ENCODE measurements around the gene MAFG. TPM values are rescaled to one million over a fixed set of nuclear protein-coding genes. Genes with fewer than 3 reads are reported as not detected.

MAFG gene
- total and polyA plus RNA-seq, 10 donors, result 3.2 to 41.4 (median 23.4) TPM

DNA sequence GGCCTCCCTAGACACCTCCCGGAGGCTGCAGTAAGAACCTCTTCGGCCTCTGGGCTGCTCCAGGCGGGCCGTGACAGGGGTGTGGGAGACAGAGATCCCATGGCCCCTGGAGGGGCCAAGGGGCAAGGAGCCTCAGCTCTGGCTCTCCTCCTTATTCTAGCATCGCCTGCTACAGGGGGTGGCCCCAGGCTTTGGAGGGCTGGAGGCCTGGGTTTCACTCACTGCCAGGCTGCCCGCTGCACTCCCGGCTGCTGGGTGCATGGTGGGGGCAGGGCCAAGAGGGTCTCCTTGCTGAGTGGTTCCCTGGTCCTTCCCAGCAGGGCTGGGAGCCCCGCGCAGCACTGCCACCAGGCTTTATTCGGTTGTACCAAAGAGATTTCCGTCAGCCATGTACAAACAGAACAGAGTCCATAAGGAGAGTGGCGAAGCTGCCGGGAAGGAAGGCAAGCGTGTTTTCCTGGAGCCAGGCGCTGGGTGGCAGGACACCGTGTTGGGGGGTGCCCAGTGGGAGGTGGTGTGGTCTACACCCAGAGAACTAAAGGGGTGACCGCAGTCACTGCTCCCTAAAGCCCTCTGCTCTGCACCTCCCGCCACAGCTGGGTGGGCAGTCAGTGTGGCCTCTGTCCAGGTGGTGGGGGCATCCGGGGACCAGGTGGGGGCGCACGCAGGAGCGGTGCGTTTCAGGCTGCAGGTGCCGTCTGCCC is 23.5 kb downstream of the MAFG start:
- intact Hi-C loops (cut with DNase I; ENCODE audit: low total_unique reads), result no loop called here
- Histone ChIP-seq H3K4me1 (peaks cover 0 to 24% (median 20%) of the 10 kb centered on the region in 6 donors), H3K36me3 (peaks cover 0 to 79% (median 31%) of the 10 kb centered on the region in 6 donors), H3K27me3 (replicated peaks in 1 of 7) (peaks cover 0 to 29% (median 16%) of the 10 kb centered on the region in 7 donors), H3K9me3 (no peaks in the 10 kb centered on the region), H3K27ac (no peak overlapping the region), H3K4me3 (no peak overlapping the region)
- TF ChIP-seq, protein P1, sequence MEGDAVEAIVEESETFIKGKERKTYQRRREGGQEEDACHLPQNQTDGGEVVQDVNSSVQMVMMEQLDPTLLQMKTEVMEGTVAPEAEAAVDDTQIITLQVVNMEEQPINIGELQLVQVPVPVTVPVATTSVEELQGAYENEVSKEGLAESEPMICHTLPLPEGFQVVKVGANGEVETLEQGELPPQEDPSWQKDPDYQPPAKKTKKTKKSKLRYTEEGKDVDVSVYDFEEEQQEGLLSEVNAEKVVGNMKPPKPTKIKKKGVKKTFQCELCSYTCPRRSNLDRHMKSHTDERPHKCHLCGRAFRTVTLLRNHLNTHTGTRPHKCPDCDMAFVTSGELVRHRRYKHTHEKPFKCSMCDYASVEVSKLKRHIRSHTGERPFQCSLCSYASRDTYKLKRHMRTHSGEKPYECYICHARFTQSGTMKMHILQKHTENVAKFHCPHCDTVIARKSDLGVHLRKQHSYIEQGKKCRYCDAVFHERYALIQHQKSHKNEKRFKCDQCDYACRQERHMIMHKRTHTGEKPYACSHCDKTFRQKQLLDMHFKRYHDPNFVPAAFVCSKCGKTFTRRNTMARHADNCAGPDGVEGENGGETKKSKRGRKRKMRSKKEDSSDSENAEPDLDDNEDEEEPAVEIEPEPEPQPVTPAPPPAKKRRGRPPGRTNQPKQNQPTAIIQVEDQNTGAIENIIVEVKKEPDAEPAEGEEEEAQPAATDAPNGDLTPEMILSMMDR (IDR thresholded peaks at IDR 0.05 in 8 of 11, conservative IDR thresholded peaks at IDR 0.05 in 3 of 11), result no peak
- TF ChIP-seq POLR2A (IDR thresholded peaks at IDR 0.05) (no peak), POLR2AphosphoS5 (IDR thresholded peaks at IDR 0.05) (no peak)
- no peak for DNase-seq
- 95 to 97% (median 95%) methylated on average over 21 to 24 of the region's 24 CpGs for WGBS, 5 donors

DNA sequence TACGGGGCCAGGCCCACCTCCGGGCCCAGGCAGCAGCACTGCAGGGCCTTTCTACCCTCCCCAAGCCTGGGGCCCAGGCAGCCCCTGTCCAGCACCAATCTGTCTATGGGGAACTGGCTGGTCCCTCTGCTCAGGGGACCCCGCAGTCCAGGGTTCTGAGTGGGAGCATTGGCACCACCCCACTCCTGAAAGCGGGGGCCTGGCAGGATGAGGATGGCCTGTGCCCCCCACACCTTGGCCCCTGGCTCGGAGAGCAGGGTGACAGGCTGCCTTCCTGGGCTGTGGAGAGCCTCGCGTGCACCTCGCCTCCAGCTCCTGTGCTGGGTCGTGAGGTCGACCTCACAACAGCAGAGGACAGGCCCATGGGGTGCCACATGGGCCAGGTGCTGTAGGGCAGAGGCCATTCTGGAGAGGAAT is 24.1 kb downstream of the MAFG start:
- no peak overlapping the region for H3K4me3 ChIP-seq
- peaks cover 0 to 24% (median 18%) of the 10 kb centered on the region in 6 donors for H3K4me1 ChIP-seq
- TF ChIP-seq POLR2AphosphoS5 (IDR thresholded peaks at IDR 0.05) (no peak), POLR2A (IDR thresholded peaks at IDR 0.05) (no peak)
- TF ChIP-seq, protein P1 (IDR thresholded peaks at IDR 0.05 in 8 of 11, conservative IDR thresholded peaks at IDR 0.05 in 3 of 11), result no peak
- intact Hi-C loops (cut with DNase I; ENCODE audit: low total_unique reads), result no loop called here
- peaks cover 0 to 29% (median 16%) of the 10 kb centered on the region in 7 donors for H3K27me3 ChIP-seq (replicated peaks in 1 of 7)
- H3K9me3 ChIP-seq, result no peaks in the 10 kb centered on the region
- DNase-seq, result no peak
- peaks cover 0 to 79% (median 37%) of the 10 kb centered on the region in 6 donors for H3K36me3 ChIP-seq
- H3K27ac ChIP-seq, result no peak overlapping the region
- 95 to 97% (median 96%) methylated on average over 10 of the region's 10 CpGs; no CpG with 5 or more reads in 1 of the 5 donors for WGBS, 5 donors

DNA sequence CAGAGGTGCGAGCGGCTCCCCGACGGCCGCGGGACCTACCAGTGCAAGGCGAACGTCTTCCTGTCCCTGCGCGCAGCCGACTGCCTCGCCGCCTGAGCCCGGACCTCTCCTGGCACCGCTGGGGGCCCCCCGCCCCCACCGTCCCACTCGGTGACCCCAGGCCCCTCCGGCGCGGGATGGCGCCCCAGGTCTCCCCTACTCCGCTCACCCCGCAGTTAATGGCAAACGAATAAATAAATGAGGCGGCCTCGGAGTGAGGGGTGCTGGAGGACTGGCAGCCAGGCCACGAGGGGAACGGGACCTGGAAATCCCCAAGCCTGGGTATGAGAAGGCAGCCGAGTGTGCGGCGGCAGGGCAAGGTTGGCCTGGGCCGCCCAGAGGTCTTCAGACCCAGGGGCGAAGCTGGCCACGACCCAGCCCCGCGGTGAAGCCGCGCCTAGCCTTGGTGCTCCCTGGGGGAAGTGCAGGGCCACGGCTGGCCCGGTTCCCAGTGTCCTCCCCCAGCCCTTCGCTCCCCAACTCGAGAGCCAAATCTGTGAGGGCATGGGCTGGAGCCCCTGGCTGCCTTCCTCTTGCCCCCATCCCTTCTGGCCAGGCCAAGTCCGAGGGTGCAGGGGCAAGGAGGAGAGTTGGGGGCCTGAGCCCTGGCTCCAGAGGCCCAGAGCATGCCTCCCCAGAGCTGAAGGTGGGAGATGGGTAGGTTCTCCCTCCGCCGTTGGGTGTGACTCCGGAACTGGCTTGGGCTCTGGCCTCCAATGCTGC is 24.7 kb downstream of the MAFG start:
- peak overlapping the region in 6 of 8 donors; percentile 1 to 63 (median 28) for H3K4me3 ChIP-seq
- peak in 2 of 3 donors; percentile 9 to 49 for TF ChIP-seq POLR2AphosphoS5 (IDR thresholded peaks at IDR 0.05)
- TF ChIP-seq, protein P1 (IDR thresholded peaks at IDR 0.05 in 8 of 11, conservative IDR thresholded peaks at IDR 0.05 in 3 of 11), result no peak
- TF ChIP-seq POLR2A (IDR thresholded peaks at IDR 0.05), result no peak
- peaks cover 0 to 24% (median 18%) of the 10 kb centered on the region in 6 donors for H3K4me1 ChIP-seq
- peak overlapping the region in 1 of 8 donors; percentile 1 for H3K27ac ChIP-seq
- H3K36me3 ChIP-seq, result peaks cover 0 to 79% (median 40%) of the 10 kb centered on the region in 6 donors
- 35 to 48% (median 42%) methylated on average over 25 to 47 of the region's 47 CpGs for WGBS, 5 donors
- DNase-seq, result no peak
- H3K27me3 ChIP-seq (replicated peaks in 1 of 7), result peaks cover 0 to 29% (median 16%) of the 10 kb centered on the region in 7 donors
- no peaks in the 10 kb centered on the region for H3K9me3 ChIP-seq
- intact Hi-C loops (cut with DNase I; ENCODE audit: low total_unique reads), result no loop called here
